ENCODE results near the gene MEGF8. TPM values are rescaled to one million over a fixed set of nuclear protein-coding genes. Genes with fewer than 3 reads are reported as not detected.

The MEGF8 gene
- total and polyA plus RNA-seq, 4 donors = 1.2 to 13.7 (median 9.4) TPM

GRCh38 chr19:42279155-42279901 is 46.1 kb upstream of the MEGF8 start:
- WGBS = 15% methylated on average over 6 of the region's 6 CpGs
- Histone ChIP-seq H3K36me3 (ENCODE audit: control insufficient read depth in 4 of 4, insufficient read depth in 3 of 4, low read depth in 1 of 4, low read length in 3 of 4) (peaks cover 0 to 8% (median 3%) of the 10 kb centered on the region in 4 donors), H3K27ac (ENCODE audit: low read depth in 1 of 2, low read length in 2 of 2) (peak overlapping the region; percentile 61 to 87), H3K9ac (ENCODE audit: low read depth in 1 of 2, low read length in 2 of 2) (peak overlapping the region in 1 of 2 donors; percentile 80), H3K4me3 (ENCODE audit: low read depth in 1 of 3, low read length in 3 of 3) (peak overlapping the region; percentile 27 to 76 (median 74)), H3K9me3 (ENCODE audit: control insufficient read depth in 4 of 4, low read length in 3 of 4) (no peaks in the 10 kb centered on the region), H3K4me1 (ENCODE audit: control insufficient read depth in 4 of 4, insufficient read depth in 4 of 4, low read length in 3 of 4) (peaks cover 13 to 70% (median 46%) of the 10 kb centered on the region in 4 donors), H3K27me3 (ENCODE audit: control insufficient read depth in 4 of 4, insufficient read depth in 4 of 4, low read length in 3 of 4) (no peaks in the 10 kb centered on the region)
- TF ChIP-seq ZBTB33 (IDR thresholded peaks at IDR 0.05) (no peak), EGR1 (IDR thresholded peaks at IDR 0.05; ENCODE audit: low read depth in 2 of 2) (no peak), FOXA2 (IDR thresholded peaks at IDR 0.05) (no peak), RXRA (IDR thresholded peaks at IDR 0.05) (no peak), SP1 (IDR thresholded peaks at IDR 0.05) (no peak), HNF4G (IDR thresholded peaks at IDR 0.05) (no peak), HNF4A (conservative IDR thresholded peaks at IDR 0.05) (no peak), CTCF (IDR thresholded peaks at IDR 0.05; ENCODE audit: low read depth, low read length, missing input control) (no peak), FOXA1 (IDR thresholded peaks at IDR 0.05) (no peak)
- DNase-seq (ENCODE audit: low spot score) = peak; percentile 30

- Histone ChIP-seq H3K4me1 (ENCODE audit: control insufficient read depth in 4 of 4, insufficient read depth in 4 of 4, low read length in 3 of 4) (peaks cover 16 to 68% (median 47%) of the 10 kb centered on the region in 4 donors), H3K9me3 (ENCODE audit: control insufficient read depth in 4 of 4, low read length in 3 of 4) (no peaks in the 10 kb centered on the region), H3K36me3 (ENCODE audit: control insufficient read depth in 4 of 4, insufficient read depth in 3 of 4, low read depth in 1 of 4, low read length in 3 of 4) (peaks cover 0 to 3% (median 0%) of the 10 kb centered on the region in 4 donors), H3K4me3 (ENCODE audit: low read depth in 1 of 3, low read length in 3 of 3) (peak overlapping the region; percentile 27 to 76 (median 74)), H3K27ac (ENCODE audit: low read depth in 1 of 2, low read length in 2 of 2) (peak overlapping the region; percentile 61 to 87), H3K9ac (ENCODE audit: low read depth in 1 of 2, low read length in 2 of 2) (peak overlapping the region; percentile 32 to 80), H3K27me3 (ENCODE audit: control insufficient read depth in 4 of 4, insufficient read depth in 4 of 4, low read length in 3 of 4) (no peaks in the 10 kb centered on the region)
- WGBS = under 1% methylated on average over 89 of the region's 89 CpGs
- TF ChIP-seq CTCF (IDR thresholded peaks at IDR 0.05; ENCODE audit: low read depth, low read length, missing input control) = peak; percentile 75
- no peak for TF ChIP-seq JUND (IDR thresholded peaks at IDR 0.05)
- peak; percentile 72 to 77 for TF ChIP-seq RAD21 (IDR thresholded peaks at IDR 0.05)
- TF ChIP-seq SP1 (IDR thresholded peaks at IDR 0.05) = peak; percentile 58
- peak; percentile 88 for DNase-seq (ENCODE audit: low spot score)
These were observed 45.3 kb upstream of the MEGF8 start for GRCh38 chr19:42279902-42280814.

Measured in liver (tissue), 9 donors.